HepG2 (cell line): Measurements from ENCODE around the gene MYLK. TPM values are rescaled to one million over a fixed set of nuclear protein-coding genes. Genes with fewer than 3 reads are reported as not detected.

ENCODE experiments used
- KDM5B ChIP-seq: sonication (generic); formaldehyde crosslinking; IDR thresholded peaks from 2 replicates; pipeline ENCODE4 v1.4.0; 2020; ENCODE audit warnings: missing genetic modification reagents, mild to moderate bottlenecking, borderline replicate concordance
- MEIS2 ChIP-seq: sonication (generic); formaldehyde crosslinking; IDR thresholded peaks from 2 replicates; pipeline ENCODE4 v1.9.0; 2021; ENCODE audit warnings: mild to moderate bottlenecking, missing genetic modification reagents
- NR3C1 ChIP-seq: sonication (generic); formaldehyde crosslinking; IDR thresholded peaks from 2 replicates; pipeline ENCODE4 v1.4.0; 2020; ENCODE audit warnings: missing genetic modification reagents
- SRSF4 ChIP-seq: fragments of 200-400 bp; formaldehyde crosslinking; IDR thresholded peaks from one replicate; pipeline ENCODE4 v1.6.1; 2018; ENCODE audit warnings: mild to moderate bottlenecking, low read depth, low read length, moderate library complexity; ENCODE audit not compliant: poor library complexity, severe bottlenecking
- polyA plus RNA-seq, 8 experiments: library from polyadenylated mRNA; depleted of rRNA in 3 of 8; stranded (reverse) in 7 of 8; unstranded in 1 of 8; fragments of >200 nt; fragmentation: Illumina TruSeq in 4 of 8; extraction: Trizol in 4 of 8; gene quantifications; 2 replicates each; pipeline versions ENCODE4 v1.2.1 to v1.2.3, GENCODE V29; 2011 to 2016; ENCODE audit warnings: low read depth in 4 of 8, missing spikeins in 1 of 8, mixed read lengths in 1 of 8; ENCODE audit not compliant: insufficient read depth in 1 of 8
- total RNA-seq, 5 experiments: library from RNA; depleted of rRNA; stranded (reverse); fragments of >200 nt; fragmentation: Illumina TruSeq; extraction: Trizol; gene quantifications; 2 replicates each; pipeline ENCODE4 v1.2.3, GENCODE V29; 2016; ENCODE audit warnings: low read depth in 1 of 5
- TF ChIP-seq, protein P1 (sequence below): sonication (generic); formaldehyde crosslinking; IDR thresholded peaks from 2 replicates; pipeline ENCODE4 v1.8.1; 2023; ENCODE audit warnings: mild to moderate bottlenecking, inconsistent platforms, moderate library complexity, missing genetic modification reagents, borderline replicate concordance
- TF ChIP-seq, protein P2 (sequence below), 2 experiments: fragments of 450-650 bp in 1 of 2; sonication (generic) in 1 of 2; formaldehyde crosslinking in 1 of 2; IDR thresholded peaks; 2 replicates each; pipeline versions ENCODE4 v1.6.1 to v1.8.0; 2016 to 2022; ENCODE audit warnings: antibody characterized with exemption in 1 of 2, mild to moderate bottlenecking in 1 of 2, missing genetic modification reagents in 1 of 2
- TF ChIP-seq, protein P3 (sequence below): sonication (generic); formaldehyde crosslinking; conservative IDR thresholded peaks from 2 replicates; pipeline ENCODE4 v1.4.0; 2020; ENCODE audit warnings: missing genetic modification reagents
- TF ChIP-seq, protein P4 (sequence below): sonication (generic); formaldehyde crosslinking; IDR thresholded peaks from 2 replicates; pipeline ENCODE4 v1.4.0; 2020; ENCODE audit warnings: mild to moderate bottlenecking, missing genetic modification reagents

MYLK gene
- total and polyA plus RNA-seq, 2 of the 13 experiments (the other 11 are each of a cell fraction or from before 2014, with no cell fraction given) = 10.6 to 34.9 TPM

DNA sequence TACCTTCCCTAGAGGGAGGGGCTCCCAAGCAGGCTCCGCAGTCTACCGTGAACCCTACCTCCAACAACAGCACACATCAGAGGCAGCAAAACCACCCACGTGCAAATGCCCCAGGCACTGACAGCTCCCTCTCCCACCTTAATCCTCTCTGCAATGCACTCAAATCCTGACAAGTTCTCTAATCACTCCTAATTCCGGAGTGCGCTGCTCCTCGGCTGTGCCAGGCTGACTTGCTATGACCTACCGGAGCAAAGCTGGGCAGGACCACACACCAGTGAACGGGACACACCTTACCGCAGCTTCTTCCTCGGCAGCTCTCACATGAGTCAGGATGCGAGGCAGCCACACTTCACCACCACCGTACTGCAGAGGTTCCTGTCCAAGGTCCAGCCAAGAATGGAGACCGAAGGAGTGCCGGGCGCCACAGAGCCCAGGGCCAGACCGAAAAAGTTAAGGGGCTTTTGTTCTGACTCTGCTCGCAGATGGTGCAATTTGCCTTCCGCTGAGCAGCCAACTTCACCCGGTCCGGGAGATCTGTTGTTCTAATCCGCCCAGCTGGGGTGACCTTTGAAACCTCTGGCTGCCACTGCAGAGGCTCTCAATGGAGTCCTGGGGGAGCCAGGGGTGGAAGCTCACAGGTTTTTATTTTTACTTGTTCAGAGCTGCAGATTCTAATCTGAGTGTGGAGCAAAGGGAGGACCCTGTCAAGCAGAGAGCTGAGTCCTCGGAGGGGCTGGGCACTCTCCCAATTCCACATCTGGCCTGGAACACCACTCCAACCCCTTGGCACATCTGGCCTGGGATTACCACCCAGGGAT, 84.4 kb downstream of the MYLK start (continued):
- TF ChIP-seq, protein P1, sequence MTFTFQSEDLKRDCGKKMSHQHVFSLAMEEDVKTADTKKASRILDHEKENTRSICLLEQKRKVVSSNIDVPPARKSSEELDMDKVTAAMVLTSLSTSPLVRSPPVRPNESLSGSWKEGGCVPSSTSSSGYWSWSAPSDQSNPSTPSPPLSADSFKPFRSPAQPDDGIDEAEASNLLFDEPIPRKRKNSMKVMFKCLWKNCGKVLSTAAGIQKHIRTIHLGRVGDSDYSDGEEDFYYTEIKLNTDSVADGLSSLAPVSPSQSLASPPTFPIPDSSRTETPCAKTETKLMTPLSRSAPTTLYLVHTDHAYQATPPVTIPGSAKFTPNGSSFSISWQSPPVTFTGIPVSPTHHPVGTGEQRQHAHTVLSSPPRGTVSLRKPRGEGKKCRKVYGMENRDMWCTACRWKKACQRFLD = 0 out of 2 replicates have a peak, but pooled peaks have one; percentile 29
- TF ChIP-seq, protein P2, sequence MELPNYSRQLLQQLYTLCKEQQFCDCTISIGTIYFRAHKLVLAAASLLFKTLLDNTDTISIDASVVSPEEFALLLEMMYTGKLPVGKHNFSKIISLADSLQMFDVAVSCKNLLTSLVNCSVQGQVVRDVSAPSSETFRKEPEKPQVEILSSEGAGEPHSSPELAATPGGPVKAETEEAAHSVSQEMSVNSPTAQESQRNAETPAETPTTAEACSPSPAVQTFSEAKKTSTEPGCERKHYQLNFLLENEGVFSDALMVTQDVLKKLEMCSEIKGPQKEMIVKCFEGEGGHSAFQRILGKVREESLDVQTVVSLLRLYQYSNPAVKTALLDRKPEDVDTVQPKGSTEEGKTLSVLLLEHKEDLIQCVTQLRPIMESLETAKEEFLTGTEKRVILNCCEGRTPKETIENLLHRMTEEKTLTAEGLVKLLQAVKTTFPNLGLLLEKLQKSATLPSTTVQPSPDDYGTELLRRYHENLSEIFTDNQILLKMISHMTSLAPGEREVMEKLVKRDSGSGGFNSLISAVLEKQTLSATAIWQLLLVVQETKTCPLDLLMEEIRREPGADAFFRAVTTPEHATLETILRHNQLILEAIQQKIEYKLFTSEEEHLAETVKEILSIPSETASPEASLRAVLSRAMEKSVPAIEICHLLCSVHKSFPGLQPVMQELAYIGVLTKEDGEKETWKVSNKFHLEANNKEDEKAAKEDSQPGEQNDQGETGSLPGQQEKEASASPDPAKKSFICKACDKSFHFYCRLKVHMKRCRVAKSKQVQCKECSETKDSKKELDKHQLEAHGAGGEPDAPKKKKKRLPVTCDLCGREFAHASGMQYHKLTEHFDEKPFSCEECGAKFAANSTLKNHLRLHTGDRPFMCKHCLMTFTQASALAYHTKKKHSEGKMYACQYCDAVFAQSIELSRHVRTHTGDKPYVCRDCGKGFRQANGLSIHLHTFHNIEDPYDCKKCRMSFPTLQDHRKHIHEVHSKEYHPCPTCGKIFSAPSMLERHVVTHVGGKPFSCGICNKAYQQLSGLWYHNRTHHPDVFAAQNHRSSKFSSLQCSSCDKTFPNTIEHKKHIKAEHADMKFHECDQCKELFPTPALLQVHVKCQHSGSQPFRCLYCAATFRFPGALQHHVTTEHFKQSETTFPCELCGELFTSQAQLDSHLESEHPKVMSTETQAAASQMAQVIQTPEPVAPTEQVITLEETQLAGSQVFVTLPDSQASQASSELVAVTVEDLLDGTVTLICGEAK (IDR thresholded peaks at IDR 0.05) = no peak
- TF ChIP-seq, protein P2 (CRISPR knock-in tag; IDR thresholded peaks at IDR 0.05) = 0 out of 2 replicates have a peak, but pooled peaks have one; percentile 47
- TF ChIP-seq SRSF4 = no peak
- TF ChIP-seq, protein P3, sequence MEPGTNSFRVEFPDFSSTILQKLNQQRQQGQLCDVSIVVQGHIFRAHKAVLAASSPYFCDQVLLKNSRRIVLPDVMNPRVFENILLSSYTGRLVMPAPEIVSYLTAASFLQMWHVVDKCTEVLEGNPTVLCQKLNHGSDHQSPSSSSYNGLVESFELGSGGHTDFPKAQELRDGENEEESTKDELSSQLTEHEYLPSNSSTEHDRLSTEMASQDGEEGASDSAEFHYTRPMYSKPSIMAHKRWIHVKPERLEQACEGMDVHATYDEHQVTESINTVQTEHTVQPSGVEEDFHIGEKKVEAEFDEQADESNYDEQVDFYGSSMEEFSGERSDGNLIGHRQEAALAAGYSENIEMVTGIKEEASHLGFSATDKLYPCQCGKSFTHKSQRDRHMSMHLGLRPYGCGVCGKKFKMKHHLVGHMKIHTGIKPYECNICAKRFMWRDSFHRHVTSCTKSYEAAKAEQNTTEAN = 0 out of 2 replicates have a peak, but pooled peaks have one; percentile 26
- peak; percentile 17; the same call in 1 of the 2 replicates for TF ChIP-seq KDM5B (CRISPR knock-in tag)
- TF ChIP-seq NR3C1 = no peak
- TF ChIP-seq, protein P4, sequence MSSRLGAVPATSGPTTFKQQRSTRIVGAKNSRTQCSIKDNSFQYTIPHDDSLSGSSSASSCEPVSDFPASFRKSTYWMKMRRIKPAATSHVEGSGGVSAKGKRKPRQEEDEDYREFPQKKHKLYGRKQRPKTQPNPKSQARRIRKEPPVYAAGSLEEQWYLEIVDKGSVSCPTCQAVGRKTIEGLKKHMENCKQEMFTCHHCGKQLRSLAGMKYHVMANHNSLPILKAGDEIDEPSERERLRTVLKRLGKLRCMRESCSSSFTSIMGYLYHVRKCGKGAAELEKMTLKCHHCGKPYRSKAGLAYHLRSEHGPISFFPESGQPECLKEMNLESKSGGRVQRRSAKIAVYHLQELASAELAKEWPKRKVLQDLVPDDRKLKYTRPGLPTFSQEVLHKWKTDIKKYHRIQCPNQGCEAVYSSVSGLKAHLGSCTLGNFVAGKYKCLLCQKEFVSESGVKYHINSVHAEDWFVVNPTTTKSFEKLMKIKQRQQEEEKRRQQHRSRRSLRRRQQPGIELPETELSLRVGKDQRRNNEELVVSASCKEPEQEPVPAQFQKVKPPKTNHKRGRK (CRISPR knock-in tag) = no peak
- TF ChIP-seq MEIS2 (CRISPR knock-in tag) = 0 out of 2 replicates have a peak, but pooled peaks have one; percentile 52
